Renal cortex interstitium (tissue), 11 donors: ENCODE results near the gene HDAC1. TPM values are rescaled to one million over a fixed set of nuclear protein-coding genes. Genes with fewer than 3 reads are reported as not detected.
"Not testable (repeated sequence)": the region's sequence is repeated elsewhere in the genome, so short reads cannot be mapped to it uniquely, and the experiment has no call there.

Source experiments
- DNase-seq, 11 donors: peaks; one replicate each; pipeline ENCODE4 v3.0.0-alpha.2; 2013; ENCODE audit warnings: low read depth in 9 of 11, low spot score in 4 of 11; ENCODE audit errors: extremely low read depth in 1 of 11
- polyA plus RNA-seq, 3 donors: library from polyadenylated mRNA; unstranded; fragments of 120-200 nt; gene quantifications; one replicate each; pipeline ENCODE4 v1.2.1, GENCODE V29; 2013; ENCODE audit not compliant: insufficient read length in 3 of 3

Gene HDAC1
- polyA plus RNA-seq, 3 donors = 174 to 189 (median 181) TPM

GRCh38 chr1:32265846-32266245, 26.0 kb upstream of the HDAC1 start:
- DNase-seq = no peak

GRCh38 chr1:32266921-32267591, 24.8 kb upstream of the HDAC1 start:
- DNase-seq = no peak

- DNase-seq = no peak
Measured at GRCh38 chr1:32269744-32270143, 22.1 kb upstream of the HDAC1 start.

- no peak for DNase-seq
Measured at GRCh38 chr1:32272557-32273390, 19.1 kb upstream of the HDAC1 start.

GRCh38 chr1:32273391-32274208, 18.3 kb upstream of the HDAC1 start:
- no peak for DNase-seq

- DNase-seq = no peak
Measured at GRCh38 chr1:32274646-32275340, 17.1 kb upstream of the HDAC1 start.

GRCh38 chr1:32275424-32275823, 16.5 kb upstream of the HDAC1 start:
- no peak for DNase-seq

GRCh38 chr1:32276032-32276782, 15.7 kb upstream of the HDAC1 start:
- no peak for DNase-seq

- not testable (repeated sequence) for DNase-seq
Measured at GRCh38 chr1:32284777-32285176, 7.1 kb upstream of the HDAC1 start.

GRCh38 chr1:32285658-32286057, 6.2 kb upstream of the HDAC1 start:
- DNase-seq = no peak

GRCh38 chr1:32286763-32287162, 5.1 kb upstream of the HDAC1 start:
- DNase-seq = no peak

- DNase-seq = no peak
Measured at GRCh38 chr1:32289256-32289655, 2.6 kb upstream of the HDAC1 start.

- DNase-seq = no peak
Measured at GRCh38 chr1:32291145-32291707, 657 bp upstream of the HDAC1 start.

- not testable (repeated sequence) for DNase-seq
Measured at GRCh38 chr1:32298211-32298610, 6.3 kb downstream of the HDAC1 start.

GRCh38 chr1:32299327-32299726, 7.4 kb downstream of the HDAC1 start:
- DNase-seq = no peak

GRCh38 chr1:32303358-32303757, 11.5 kb downstream of the HDAC1 start:
- no peak for DNase-seq

GRCh38 chr1:32303997-32304622, 12.2 kb downstream of the HDAC1 start:
- no peak for DNase-seq

GRCh38 chr1:32305310-32305709, 13.4 kb downstream of the HDAC1 start:
- no peak for DNase-seq
